T-helper 2 cell treated with Interferon-gamma antibody and Interleukin-4, amounts not matched to agents 100 ng/mL and 5 ng/mL, for 36 hours (primary cell): ENCODE results near the gene ZC3H4. TPM values are rescaled to one million over a fixed set of nuclear protein-coding genes. Genes with fewer than 3 reads are reported as not detected.

ENCODE experiments used
- intact Hi-C: fragments of 100-400 bp; cut with micrococcal nuclease; formaldehyde crosslinking; loops from one replicate; pipeline ENCODE4 v1.15.1; 2023
- total RNA-seq: library from RNA; stranded (reverse); gene quantifications from 2 replicates; pipeline ENCODE4 v1.2.3, GENCODE V29; 2022

Gene ZC3H4
- total RNA-seq, 1 donor from 2014 or later = 106 TPM

DNA sequence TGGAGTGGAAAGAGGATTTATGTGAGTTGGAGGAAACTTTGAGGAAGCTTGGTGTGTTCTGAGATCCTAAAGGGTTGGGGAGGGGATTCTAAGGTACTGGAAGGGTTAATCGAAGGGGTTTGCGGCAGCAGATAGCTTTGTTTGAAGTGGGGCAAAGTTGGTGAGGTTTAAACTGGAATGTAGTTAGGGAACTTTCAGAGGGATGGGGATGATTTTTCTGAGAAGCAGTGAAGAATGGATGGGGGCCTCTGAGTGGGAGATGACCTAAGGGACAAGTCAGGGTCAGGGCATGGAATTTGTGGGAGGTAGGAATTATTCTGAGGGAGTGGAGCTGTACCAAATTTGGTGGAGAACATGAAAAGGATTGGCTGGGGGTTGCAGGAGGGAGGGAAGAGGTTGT, 21.0 kb upstream of the ZC3H4 start:
- intact Hi-C loops = no loop called here

GRCh38 chr19:47133021-47133471, 19.5 kb upstream of the ZC3H4 start:
- intact Hi-C loops = no loop called here

DNA sequence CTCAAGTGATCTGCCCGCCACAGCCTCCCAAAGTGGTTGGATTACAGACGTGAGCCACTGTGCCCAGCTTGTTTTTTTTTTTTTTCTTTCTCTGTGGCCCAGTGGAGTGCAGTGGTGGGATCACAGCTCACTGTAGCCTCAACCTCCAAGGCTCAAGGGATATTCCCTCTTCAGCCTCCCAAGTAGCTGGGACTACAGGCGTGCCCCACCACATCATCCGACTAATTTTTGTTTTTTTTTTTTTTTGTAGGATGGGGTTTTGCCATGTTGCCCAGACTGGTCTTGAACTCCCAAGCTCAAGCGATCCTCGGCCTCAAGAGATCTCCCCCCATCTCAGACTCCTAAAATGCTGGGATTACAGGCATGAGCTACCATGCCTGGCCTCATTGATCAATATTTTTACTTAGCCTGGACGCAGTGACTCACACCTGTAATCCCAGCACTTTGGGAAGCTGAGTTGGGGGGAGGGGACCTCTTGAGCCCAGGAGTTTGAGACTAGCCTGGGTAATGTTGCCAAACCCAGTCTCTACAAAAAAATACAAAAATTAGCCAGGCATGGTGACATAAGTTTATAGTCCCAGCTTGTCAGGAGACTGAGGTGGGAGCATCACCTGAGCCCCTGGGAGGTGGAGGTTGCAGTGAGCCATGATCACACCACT, 18.7 kb upstream of the ZC3H4 start:
- intact Hi-C loops = no loop called here

DNA sequence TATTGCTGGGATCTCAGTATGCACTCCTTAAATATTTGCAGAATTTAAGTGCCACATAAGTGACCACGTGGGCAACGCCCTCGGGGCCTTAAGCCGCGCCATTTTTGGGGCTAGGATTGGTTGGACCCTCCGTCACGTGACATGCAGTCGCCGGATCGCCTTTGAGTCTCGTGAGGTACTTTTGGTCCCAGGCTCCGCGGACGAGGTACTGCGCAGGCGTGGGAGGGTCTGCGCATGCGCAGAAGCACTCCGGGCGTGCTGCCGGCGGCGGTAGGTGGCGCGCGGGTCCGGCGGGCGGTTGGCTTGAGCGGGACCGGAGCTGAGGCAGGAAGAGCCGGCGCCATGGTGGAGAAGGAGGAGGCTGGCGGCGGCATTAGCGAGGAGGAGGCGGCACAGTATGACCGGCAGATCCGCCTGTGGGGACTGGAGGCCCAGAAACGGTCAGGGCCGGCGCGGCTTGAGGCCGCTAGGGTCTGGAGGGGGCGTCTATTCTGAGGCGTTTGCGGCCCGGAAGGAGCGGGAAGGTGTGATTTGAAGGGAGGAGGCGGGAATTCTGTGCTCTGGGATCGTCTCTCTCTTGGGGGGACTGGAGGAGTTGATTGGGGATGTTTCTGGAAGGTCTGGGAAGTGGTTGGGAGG, 17.1 kb upstream of the ZC3H4 start, which contains the start of gene SAE1:
Gene SAE1, plus strand, starts transcription at position 247 of the 639 bp plus-strand sequence. Its CDS starts 96 bp downstream, at position 343.
- intact Hi-C loops = loop anchor here (1.0 to 2.0 kb wide), 4 partner anchors 17 to 114 kb away; partner anchors contain the start of gene ZC3H4

DNA sequence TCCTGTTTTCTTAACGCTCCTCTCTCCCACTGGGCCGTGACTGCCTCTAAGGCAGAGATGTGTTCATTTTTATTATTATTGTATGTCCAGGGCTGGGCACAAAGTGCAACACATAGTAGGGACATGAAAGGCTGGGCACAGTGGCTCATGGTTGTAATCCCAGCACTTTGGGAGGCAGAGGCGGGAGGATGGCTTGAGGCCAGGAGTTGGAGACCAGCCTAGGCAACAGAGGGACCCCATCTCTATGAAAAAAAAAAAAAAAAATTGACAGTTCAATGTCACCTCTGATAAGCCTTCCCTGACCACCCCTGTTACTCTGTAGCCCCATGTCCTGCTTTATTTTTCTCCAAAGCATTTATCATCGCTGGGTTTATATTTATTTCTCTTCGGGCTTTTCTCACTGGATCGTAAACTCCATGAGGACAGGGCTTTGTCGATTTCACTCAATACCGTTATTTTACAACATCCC, 16.6 kb upstream of the ZC3H4 start:
- intact Hi-C loops = loop anchor here (1.0 to 2.0 kb wide), 3 partner anchors 17 to 95 kb away; partner anchors contain the start of gene ZC3H4

DNA sequence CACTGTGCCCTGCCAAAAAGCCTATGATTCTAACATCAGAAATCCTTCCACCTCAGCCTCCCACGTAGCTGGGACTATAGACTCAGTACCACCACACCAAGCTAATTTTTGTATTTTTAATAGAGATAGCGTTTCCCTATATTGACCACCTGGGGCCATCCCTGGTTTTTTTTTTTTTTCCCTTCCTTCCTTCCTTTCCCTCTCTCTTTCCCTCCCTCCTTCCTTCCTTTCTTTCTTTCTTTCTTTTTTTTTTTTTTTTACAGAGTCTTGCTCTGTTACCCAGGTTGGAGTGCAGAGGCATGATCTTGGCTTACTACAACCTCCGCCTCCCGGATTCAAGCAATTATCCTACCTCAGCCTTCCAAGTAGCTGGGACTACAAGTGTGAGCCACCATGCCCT, 16.0 kb upstream of the ZC3H4 start:
- intact Hi-C loops = no loop called here

DNA sequence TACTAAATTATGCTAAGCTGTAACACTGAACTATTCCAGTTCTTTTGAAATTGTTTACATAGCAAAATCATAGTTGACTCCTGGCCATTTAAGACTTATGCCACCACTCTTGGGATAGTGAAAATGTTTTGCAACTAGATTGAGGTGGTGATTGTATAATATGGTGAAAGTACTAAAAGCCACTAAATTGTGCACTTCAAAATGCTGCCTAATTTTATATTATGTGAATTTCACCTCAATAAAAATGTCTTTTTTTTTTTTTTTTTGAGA, 12.0 kb upstream of the ZC3H4 start:
- intact Hi-C loops = loop anchor here (1.0 kb wide), 3 partner anchors 46 to 112 kb away; no protein-coding TSS in a partner anchor

DNA sequence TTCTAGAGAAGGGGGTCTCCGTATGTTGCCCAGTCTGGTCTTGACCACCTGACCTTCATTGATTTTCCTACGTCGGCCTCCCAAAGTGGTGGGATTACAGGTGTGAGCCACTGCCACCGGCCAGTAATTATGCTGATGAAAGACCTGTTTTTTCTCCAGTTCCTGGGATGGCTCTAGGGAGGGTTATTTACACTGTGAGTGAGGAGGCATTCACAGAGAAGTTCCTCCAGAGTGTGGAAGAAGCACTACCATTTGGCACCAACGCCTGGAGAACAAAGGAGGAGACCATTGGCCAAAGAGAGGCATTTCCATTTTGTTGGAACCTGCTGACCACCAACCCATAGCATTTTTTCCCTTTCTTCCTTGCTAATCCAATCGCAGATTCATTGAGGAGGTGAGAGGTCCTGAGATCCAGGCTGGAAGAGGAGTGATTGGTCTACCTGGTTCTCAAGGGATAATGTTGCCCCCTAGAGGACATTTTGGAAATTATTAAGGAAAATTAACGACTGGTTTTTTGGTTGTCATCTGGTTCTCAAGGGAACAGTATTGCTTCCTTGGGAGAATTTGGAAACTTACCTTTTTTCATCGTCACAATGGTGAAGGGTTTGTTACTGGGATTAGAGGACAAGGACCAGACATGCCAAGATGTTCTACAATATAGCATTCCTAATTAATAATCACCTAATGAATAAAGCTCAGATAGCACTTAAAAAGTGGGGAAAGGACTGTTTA, 11.5 kb upstream of the ZC3H4 start:
- intact Hi-C loops = loop anchor here (1.0 kb wide), 3 partner anchors 46 to 112 kb away; no protein-coding TSS in a partner anchor

GRCh38 chr19:47123406-47123805, 9.8 kb upstream of the ZC3H4 start:
- intact Hi-C loops = no loop called here

DNA sequence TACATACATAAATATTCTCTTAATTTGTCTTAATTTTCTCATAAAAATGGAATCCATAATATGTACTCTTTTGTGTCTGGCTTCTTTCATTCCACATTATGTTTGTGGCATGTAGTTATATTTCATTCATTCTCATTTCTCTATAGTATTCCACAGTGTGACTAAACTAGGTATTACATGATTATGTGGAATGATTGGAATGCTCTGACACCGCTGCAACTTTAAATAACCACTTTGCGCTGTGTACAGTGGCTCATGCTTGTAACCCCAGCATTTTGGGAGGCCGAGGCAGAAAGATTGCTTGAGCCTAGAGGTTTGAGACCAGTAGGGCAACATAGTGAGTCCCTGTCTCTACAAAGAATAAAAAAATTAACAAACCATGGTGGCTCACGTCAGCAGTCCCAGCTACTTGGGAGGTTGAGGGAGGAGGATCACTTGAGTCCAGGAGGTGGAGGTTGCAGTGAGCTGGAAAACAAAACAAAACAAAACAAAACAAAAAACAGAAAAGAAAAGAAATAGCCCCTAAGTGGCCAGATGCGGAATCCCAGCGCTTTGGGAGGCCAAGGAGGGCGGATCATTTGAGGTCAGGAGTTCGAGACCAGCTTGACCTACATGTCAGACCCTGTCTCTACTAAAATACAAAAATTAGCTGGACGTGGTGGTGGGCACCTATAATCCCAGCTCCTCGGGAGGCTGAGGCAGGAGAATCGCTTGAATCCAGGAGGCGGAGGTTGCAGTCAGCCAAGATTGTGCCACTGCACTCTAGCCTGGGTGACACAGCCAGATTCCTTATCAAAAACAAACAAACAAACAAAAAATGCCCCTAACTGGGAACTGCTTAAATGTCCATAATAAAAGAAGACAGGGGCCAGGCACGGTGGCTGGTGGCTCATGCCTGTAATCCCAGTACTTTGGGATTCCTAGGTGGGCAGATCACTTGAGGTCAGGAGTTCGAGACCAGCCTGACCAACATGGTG, 9.1 kb upstream of the ZC3H4 start:
- intact Hi-C loops = no loop called here

- intact Hi-C loops = no loop called here
These were observed 7.0 kb upstream of the ZC3H4 start for GRCh38 chr19:47120470-47121067.

DNA sequence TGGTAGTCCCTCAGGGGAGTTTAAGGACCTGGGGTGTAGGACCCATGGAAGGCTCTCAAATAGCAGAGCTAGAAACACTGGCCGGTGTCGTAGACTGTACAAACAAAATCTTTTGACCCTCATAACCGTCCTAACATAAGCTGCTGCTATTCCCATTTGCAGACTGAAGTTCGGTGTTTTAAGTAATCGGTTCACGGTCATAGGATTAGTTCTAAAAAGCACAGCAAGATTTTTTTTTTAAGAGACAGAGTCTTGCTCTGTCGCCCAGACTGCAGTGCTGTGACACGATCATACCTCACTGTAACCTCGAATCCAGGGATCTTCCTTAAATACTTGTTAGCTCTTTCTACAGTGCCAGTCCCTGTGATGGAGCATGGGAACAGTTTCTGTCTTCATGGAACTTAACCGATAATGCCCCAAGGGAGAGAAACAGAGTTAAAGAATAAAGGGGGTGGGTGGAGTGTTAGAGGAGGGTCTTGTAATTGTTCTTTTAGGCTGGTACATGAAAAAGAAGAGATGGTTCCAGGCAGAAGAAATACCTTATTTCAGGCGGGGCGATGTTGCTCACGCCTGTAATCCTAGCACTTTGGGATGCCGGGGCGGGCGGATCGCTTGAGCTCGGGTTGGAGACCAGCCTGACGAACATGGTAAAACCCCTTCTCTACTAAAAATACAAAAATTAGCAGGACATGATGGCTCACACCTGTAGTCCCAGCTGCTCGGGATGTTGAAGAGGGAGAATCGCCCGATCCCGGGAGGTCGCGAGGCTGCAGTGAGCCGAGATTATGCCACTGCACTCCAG, 475 bp upstream of the ZC3H4 start:
- intact Hi-C loops = loop anchor here (1.0 to 5.0 kb wide), 9 partner anchors 16 to 327 kb away; partner anchors contain the start of genes CCDC9, DHX34, SAE1 and TMEM160

- intact Hi-C loops = loop anchor here (2.0 to 5.0 kb wide), 3 partner anchors 35 to 326 kb away; partner anchors contain the start of gene DHX34
These were observed 1.2 kb downstream of the ZC3H4 start for GRCh38 chr19:47112166-47112996.

- intact Hi-C loops = loop anchor here (2.0 to 5.0 kb wide), 3 partner anchors 34 to 325 kb away; partner anchors contain the start of gene DHX34
These were observed 1.9 kb downstream of the ZC3H4 start for GRCh38 chr19:47111682-47112165.

DNA sequence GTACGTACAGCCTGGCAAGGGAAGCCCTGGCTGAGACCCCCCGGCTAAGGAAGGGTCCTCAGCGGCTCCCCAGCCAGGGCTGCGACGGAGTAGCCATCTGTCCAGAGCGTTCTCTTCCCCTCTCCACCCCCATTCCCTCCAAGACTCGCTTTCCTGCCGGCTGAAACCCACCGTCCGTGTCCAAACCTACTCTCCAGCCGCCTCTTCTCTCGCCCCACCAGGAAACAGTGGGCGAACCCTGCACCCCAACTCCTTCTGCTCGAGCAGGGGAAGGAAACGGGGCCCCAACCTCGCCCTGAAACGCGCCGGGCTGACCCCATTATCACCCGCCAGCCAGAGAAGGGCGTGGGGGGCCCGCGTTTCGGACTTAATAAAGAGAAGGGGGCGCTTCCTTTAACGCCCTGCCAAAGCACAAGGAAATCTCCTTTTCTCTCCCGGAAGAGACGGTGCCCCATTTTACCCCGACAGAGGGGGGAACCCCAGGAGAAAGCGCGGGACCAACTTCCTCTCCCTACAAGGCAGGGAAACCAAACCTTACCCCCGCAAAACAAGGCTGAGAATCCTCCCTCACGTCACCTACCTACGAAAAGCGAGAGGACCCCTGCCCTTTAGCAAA, 2.5 kb downstream of the ZC3H4 start:
- intact Hi-C loops = loop anchor here (5.0 kb wide), 2 partner anchors 34 to 236 kb away; partner anchors contain the start of gene DHX34

DNA sequence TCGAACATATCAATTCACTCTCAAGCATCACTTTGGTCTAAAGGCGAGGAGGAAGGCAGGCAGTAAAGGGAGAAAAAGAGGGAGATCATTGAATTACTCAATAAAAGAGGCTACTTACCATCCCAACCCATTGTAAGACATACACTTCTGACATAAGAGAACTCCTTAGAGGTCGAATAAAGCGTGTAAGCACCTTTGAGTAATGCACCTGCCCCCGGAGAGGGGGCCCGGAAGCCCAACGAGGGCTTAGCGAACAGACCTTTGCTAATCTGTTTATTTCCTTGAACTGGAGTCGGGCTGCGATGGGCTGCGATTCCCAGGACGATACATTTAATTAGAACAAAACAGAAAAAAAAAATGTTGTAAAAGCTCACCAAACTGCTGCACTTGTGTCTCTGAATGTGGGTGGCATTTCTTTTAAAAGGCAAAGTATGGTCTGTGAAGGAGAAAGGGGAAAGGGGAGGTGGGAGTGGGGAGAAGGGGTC, 3.0 kb downstream of the ZC3H4 start:
- intact Hi-C loops = loop anchor here (5.0 kb wide), 2 partner anchors 33 to 237 kb away; partner anchors contain the start of gene DHX34
